Mesendoderm (in vitro differentiated cells): ENCODE measurements around the gene RIC1.
A peak's percentile ranks its signal among the peaks of the same experiment; 100 is the strongest.

Source experiments
- DNase-seq: peaks from one replicate; pipeline ENCODE4 v3.0.0; 2013
- H2AK5ac ChIP-seq: 2 replicates; pipeline ENCODE4 v1.6.1; 2013; ENCODE audit warnings: low read length, inconsistent platforms
- H2BK120ac ChIP-seq: 2 replicates; pipeline ENCODE4 v1.6.1; 2013; ENCODE audit warnings: low read depth, mild to moderate bottlenecking, low read length, moderate library complexity, mixed read lengths
- H2BK15ac ChIP-seq: replicated peaks from 2 replicates; pipeline ENCODE4 v1.6.1; 2013; ENCODE audit warnings: low read depth, mild to moderate bottlenecking, moderate library complexity
- H2BK5ac ChIP-seq: 2 replicates; pipeline ENCODE4 v1.6.1; 2013; ENCODE audit warnings: low read length, inconsistent platforms
- H3K18ac ChIP-seq: 2 replicates; pipeline ENCODE4 v1.6.1; 2013; ENCODE audit warnings: mild to moderate bottlenecking, low read length, mixed read lengths
- H3K23ac ChIP-seq: one replicate; pipeline ENCODE4 v1.6.1; 2013; ENCODE audit warnings: low read length
- H3K27ac ChIP-seq: 2 replicates; pipeline ENCODE4 v1.5.1; 2013; ENCODE audit warnings: low read depth, mild to moderate bottlenecking, inconsistent platforms, low read length, moderate library complexity
- H3K27me3 ChIP-seq: 2 replicates; pipeline ENCODE4 v1.6.1; 2013; ENCODE audit warnings: low read length, control low read depth, mild to moderate bottlenecking, inconsistent platforms; ENCODE audit not compliant: insufficient read depth, poor library complexity
- H3K36me3 ChIP-seq: 2 replicates; pipeline ENCODE4 v1.6.1; 2013; ENCODE audit warnings: low read length, inconsistent platforms; ENCODE audit not compliant: control insufficient read depth, insufficient read depth
- H3K4ac ChIP-seq: one replicate; pipeline ENCODE4 v1.6.1; 2013; ENCODE audit warnings: low read depth, mild to moderate bottlenecking, low read length, moderate library complexity
- H3K4me1 ChIP-seq: 2 replicates; pipeline ENCODE4 v1.6.1; 2013; ENCODE audit warnings: low read depth, low read length, inconsistent platforms; ENCODE audit not compliant: control insufficient read depth
- H3K4me2 ChIP-seq: 2 replicates; pipeline ENCODE4 v1.6.1; 2013; ENCODE audit warnings: low read length
- H3K4me3 ChIP-seq: 2 replicates; pipeline ENCODE4 v1.5.1; 2013; ENCODE audit warnings: mild to moderate bottlenecking, low read length
- H3K56ac ChIP-seq: one replicate; pipeline ENCODE4 v1.6.1; 2013; ENCODE audit warnings: low read length
- H3K79me1 ChIP-seq: 2 replicates; pipeline ENCODE4 v1.6.1; 2013; ENCODE audit warnings: low read length, inconsistent platforms
- H3K79me2 ChIP-seq: 2 replicates; pipeline ENCODE4 v1.6.1; 2013; ENCODE audit warnings: mild to moderate bottlenecking, low read length; ENCODE audit not compliant: control insufficient read depth, insufficient read depth
- H3K9ac ChIP-seq: 2 replicates; pipeline ENCODE4 v1.6.1; 2013; ENCODE audit warnings: low read length, inconsistent platforms
- H4K5ac ChIP-seq: one replicate; pipeline ENCODE4 v1.6.1; 2013; ENCODE audit warnings: low read length
- H4K8ac ChIP-seq: one replicate; pipeline ENCODE4 v1.6.1; 2013; ENCODE audit warnings: low read depth, mild to moderate bottlenecking, control low read depth, low read length, moderate library complexity
- WGBS: extraction: QIAGEN DNeasy Blood & Tissue Kit; methylation state at CpG from one replicate; pipeline ENCODE4 v1.1.7; 2013; ENCODE audit warnings: low lambda C conversion rate, missing lambda C conversion rate; ENCODE audit not compliant: insufficient coverage; ENCODE audit errors: extremely low coverage; 5-methylcytosine and 5-hydroxymethylcytosine counted together

Gene RIC1

GRCh38 chr9:5617749-5618148 lies 11.2 kb upstream of the RIC1 start:
- Histone ChIP-seq H3K18ac (no peak overlapping the region), H4K8ac (no peak overlapping the region), H2BK15ac (no peak overlapping the region), H2AK5ac (no peak overlapping the region), H3K36me3 (no peaks in the 10 kb centered on the region), H3K9ac (no peak overlapping the region), H2BK120ac (no peak overlapping the region), H3K79me2 (no peaks in the 10 kb centered on the region), H4K5ac (no peak overlapping the region), H3K27me3 (no peaks in the 10 kb centered on the region), H3K23ac (no peak overlapping the region), H3K4ac (no peak overlapping the region), H3K56ac (no peak overlapping the region), H3K27ac (no peak overlapping the region), H3K79me1 (no peaks in the 10 kb centered on the region), H2BK5ac (no peak overlapping the region), H3K4me3 (no peak overlapping the region), H3K4me2 (no peak overlapping the region), H3K4me1 (no peaks in the 10 kb centered on the region)
- no peak for DNase-seq

- H3K27ac ChIP-seq = no peak overlapping the region
- no peak overlapping the region for H3K9ac ChIP-seq
- no peaks in the 10 kb centered on the region for H3K79me1 ChIP-seq
- H2BK5ac ChIP-seq = no peak overlapping the region
- H3K27me3 ChIP-seq = no peaks in the 10 kb centered on the region
- no peak for DNase-seq
- H3K23ac ChIP-seq = no peak overlapping the region
- H4K5ac ChIP-seq = no peak overlapping the region
- no peak overlapping the region for H3K4me2 ChIP-seq
- no peak overlapping the region for H3K4me3 ChIP-seq
- no peaks in the 10 kb centered on the region for H3K79me2 ChIP-seq
- no peak overlapping the region for H3K18ac ChIP-seq
- no CpG with 5 or more reads among the region's 2 CpGs for WGBS
- no peak overlapping the region for H2AK5ac ChIP-seq
- no peaks in the 10 kb centered on the region for H3K4me1 ChIP-seq
- H3K36me3 ChIP-seq = no peaks in the 10 kb centered on the region
- no peak overlapping the region for H4K8ac ChIP-seq
- H2BK120ac ChIP-seq = no peak overlapping the region
- H2BK15ac ChIP-seq = no peak overlapping the region
- no peak overlapping the region for H3K4ac ChIP-seq
- H3K56ac ChIP-seq = no peak overlapping the region
These were observed 8.4 kb upstream of the RIC1 start for GRCh38 chr9:5620494-5620893.

- H3K4me1 ChIP-seq = no peaks in the 10 kb centered on the region
- no peak for DNase-seq
- no peak overlapping the region for H3K9ac ChIP-seq
- no CpG with 5 or more reads among the region's 4 CpGs for WGBS
- H2BK120ac ChIP-seq = no peak overlapping the region
- H3K4me2 ChIP-seq = no peak overlapping the region
- no peaks in the 10 kb centered on the region for H3K79me2 ChIP-seq
- H3K27ac ChIP-seq = no peak overlapping the region
- no peak overlapping the region for H4K8ac ChIP-seq
- H2BK5ac ChIP-seq = no peak overlapping the region
- no peaks in the 10 kb centered on the region for H3K79me1 ChIP-seq
- H3K23ac ChIP-seq = no peak overlapping the region
- no peaks in the 10 kb centered on the region for H3K36me3 ChIP-seq
- no peak overlapping the region for H3K18ac ChIP-seq
- no peak overlapping the region for H4K5ac ChIP-seq
- no peak overlapping the region for H2BK15ac ChIP-seq
- H2AK5ac ChIP-seq = no peak overlapping the region
- no peak overlapping the region for H3K4ac ChIP-seq
- no peak overlapping the region for H3K4me3 ChIP-seq
- no peaks in the 10 kb centered on the region for H3K27me3 ChIP-seq
- no peak overlapping the region for H3K56ac ChIP-seq
These were observed 7.6 kb upstream of the RIC1 start for GRCh38 chr9:5621327-5621726.

- H2BK5ac ChIP-seq = no peak overlapping the region
- H3K36me3 ChIP-seq = no peaks in the 10 kb centered on the region
- H3K79me2 ChIP-seq = no peaks in the 10 kb centered on the region
- H3K4me2 ChIP-seq = no peak overlapping the region
- no peak overlapping the region for H2AK5ac ChIP-seq
- no peak for DNase-seq
- H3K79me1 ChIP-seq = no peaks in the 10 kb centered on the region
- no peak overlapping the region for H3K4me3 ChIP-seq
- H4K8ac ChIP-seq = no peak overlapping the region
- H3K23ac ChIP-seq = no peak overlapping the region
- no peak overlapping the region for H2BK120ac ChIP-seq
- no CpG with 5 or more reads among the region's 3 CpGs for WGBS
- no peaks in the 10 kb centered on the region for H3K4me1 ChIP-seq
- H3K9ac ChIP-seq = no peak overlapping the region
- no peak overlapping the region for H3K4ac ChIP-seq
- H3K27ac ChIP-seq = no peak overlapping the region
- H4K5ac ChIP-seq = no peak overlapping the region
- H2BK15ac ChIP-seq = no peak overlapping the region
- H3K18ac ChIP-seq = no peak overlapping the region
- no peak overlapping the region for H3K56ac ChIP-seq
- no peaks in the 10 kb centered on the region for H3K27me3 ChIP-seq
These were observed 6.9 kb upstream of the RIC1 start for GRCh38 chr9:5622016-5622415.

- no peak overlapping the region for H3K4me2 ChIP-seq
These were observed 4.3 kb upstream of the RIC1 start for GRCh38 chr9:5624655-5625054.

GRCh38 chr9:5626727-5627634 lies 1.9 kb upstream of the RIC1 start:
- Histone ChIP-seq H3K4me3 (no peak overlapping the region), H2BK120ac (no peak overlapping the region), H3K4ac (no peak overlapping the region), H2BK5ac (no peak overlapping the region), H3K4me1 (peaks cover 2% of the 10 kb centered on the region), H4K5ac (no peak overlapping the region), H3K23ac (no peak overlapping the region), H3K27me3 (no peaks in the 10 kb centered on the region), H2AK5ac (no peak overlapping the region), H3K79me2 (peaks cover 17% of the 10 kb centered on the region), H3K9ac (no peak overlapping the region), H3K79me1 (no peaks in the 10 kb centered on the region), H3K56ac (no peak overlapping the region), H3K36me3 (no peaks in the 10 kb centered on the region), H3K18ac (no peak overlapping the region), H2BK15ac (no peak overlapping the region), H3K27ac (no peak overlapping the region), H4K8ac (no peak overlapping the region), H3K4me2 (no peak overlapping the region)
- DNase-seq = peak; percentile 26
- WGBS = no CpG with 5 or more reads among the region's 5 CpGs

More at GRCh38 chr9:5624655-5625054, 4.3 kb upstream of the RIC1 start:
- H3K79me1 ChIP-seq = no peaks in the 10 kb centered on the region
- no peak overlapping the region for H3K9ac ChIP-seq
- no peak overlapping the region for H3K4ac ChIP-seq
- H3K36me3 ChIP-seq = no peaks in the 10 kb centered on the region
- no peaks in the 10 kb centered on the region for H3K4me1 ChIP-seq
- no peak overlapping the region for H3K4me3 ChIP-seq
- H2AK5ac ChIP-seq = no peak overlapping the region
- no peaks in the 10 kb centered on the region for H3K27me3 ChIP-seq
- no peak overlapping the region for H3K18ac ChIP-seq
- no peak overlapping the region for H4K5ac ChIP-seq
- no peak overlapping the region for H3K23ac ChIP-seq
- no peak overlapping the region for H2BK15ac ChIP-seq
- no peak overlapping the region for H4K8ac ChIP-seq
- H3K27ac ChIP-seq = no peak overlapping the region
- H2BK120ac ChIP-seq = no peak overlapping the region
- no CpG with 5 or more reads among the region's 2 CpGs for WGBS
- no peak for DNase-seq
- no peak overlapping the region for H3K56ac ChIP-seq
- H2BK5ac ChIP-seq = no peak overlapping the region
- peaks cover 3% of the 10 kb centered on the region for H3K79me2 ChIP-seq
